Measurements from ENCODE around the gene MYOM1. TPM values are rescaled to one million over a fixed set of nuclear protein-coding genes. Genes with fewer than 3 reads are reported as not detected.

Gene MYOM1
- total RNA-seq, 4 donors from 2014 or later, result 0.67 to 2.1 (median 1.5) TPM

DNA sequence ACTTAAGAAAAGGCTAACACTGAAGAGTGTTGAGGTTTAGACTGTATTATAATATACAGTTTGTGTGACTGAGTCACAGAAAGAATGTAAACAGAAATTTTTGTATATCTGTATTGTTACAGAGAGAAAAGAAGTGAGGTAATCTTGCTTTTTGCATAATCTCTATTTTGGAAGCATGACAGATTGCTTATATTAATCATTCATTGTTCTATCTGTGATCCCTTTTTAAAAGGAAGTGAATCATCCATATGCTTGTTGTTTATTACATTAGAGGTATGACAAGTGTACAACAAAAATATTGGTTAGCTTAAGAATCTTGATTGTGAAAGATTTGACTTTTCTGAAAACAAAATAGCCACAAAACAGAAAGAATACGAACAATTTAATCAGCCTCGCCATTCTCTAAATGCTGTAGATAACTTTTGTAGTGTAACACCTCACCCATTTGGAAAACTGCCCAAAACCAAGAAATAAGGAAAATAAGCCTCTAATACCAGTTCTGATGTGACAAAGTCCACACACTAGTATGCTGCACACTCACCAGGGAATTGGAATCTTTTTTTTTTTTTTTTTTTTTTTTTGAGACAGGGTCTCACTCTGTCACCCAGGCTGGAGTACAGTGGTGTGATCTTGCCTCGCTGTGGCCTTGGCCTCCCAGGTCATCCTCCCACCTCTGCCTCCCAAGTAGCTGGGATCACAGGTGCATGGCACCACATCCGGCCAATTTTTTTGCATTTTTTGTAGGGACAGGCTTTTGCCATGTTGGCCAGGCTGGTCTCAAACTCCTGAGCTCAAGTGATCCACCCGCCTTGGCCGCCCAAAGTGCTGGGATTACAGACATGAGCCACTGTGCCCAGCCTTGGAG lies 115.3 kb downstream of the MYOM1 start:
- DNase-seq (ENCODE audit: low spot score in 2 of 2), result no peak
- no peak for TF ChIP-seq POLR2A (IDR thresholded peaks at IDR 0.05)
- TF ChIP-seq, protein P1, sequence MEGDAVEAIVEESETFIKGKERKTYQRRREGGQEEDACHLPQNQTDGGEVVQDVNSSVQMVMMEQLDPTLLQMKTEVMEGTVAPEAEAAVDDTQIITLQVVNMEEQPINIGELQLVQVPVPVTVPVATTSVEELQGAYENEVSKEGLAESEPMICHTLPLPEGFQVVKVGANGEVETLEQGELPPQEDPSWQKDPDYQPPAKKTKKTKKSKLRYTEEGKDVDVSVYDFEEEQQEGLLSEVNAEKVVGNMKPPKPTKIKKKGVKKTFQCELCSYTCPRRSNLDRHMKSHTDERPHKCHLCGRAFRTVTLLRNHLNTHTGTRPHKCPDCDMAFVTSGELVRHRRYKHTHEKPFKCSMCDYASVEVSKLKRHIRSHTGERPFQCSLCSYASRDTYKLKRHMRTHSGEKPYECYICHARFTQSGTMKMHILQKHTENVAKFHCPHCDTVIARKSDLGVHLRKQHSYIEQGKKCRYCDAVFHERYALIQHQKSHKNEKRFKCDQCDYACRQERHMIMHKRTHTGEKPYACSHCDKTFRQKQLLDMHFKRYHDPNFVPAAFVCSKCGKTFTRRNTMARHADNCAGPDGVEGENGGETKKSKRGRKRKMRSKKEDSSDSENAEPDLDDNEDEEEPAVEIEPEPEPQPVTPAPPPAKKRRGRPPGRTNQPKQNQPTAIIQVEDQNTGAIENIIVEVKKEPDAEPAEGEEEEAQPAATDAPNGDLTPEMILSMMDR (IDR thresholded peaks at IDR 0.05), result no peak
- no peak overlapping the region for H3K4me3 ChIP-seq (ENCODE audit: low read depth, poor library complexity, severe bottlenecking)
- intact Hi-C loops (cut with DNase I; ENCODE audit: low total_unique reads), result no loop called here
- 82 to 87% methylated on average over 6 of the region's 6 CpGs for WGBS, 2 donors

DNA sequence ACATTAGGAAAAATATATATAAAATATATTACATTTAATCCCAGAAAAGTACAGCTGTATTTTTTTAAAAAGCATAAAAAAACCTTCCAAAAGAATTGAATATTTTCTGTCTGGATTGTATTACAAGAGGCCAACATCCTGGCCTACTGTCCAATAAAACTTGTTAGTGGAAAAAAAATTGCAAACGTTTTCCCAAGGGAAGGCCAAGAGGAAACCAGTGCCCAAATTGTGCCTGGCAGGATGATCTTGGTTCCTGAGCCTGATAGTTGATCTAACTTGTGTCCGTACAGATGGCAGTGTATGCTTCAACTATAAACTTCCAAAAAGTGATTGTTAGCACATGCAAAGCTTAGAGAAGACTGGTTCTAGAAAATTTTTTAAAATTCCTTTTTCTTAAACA lies 116.2 kb downstream of the MYOM1 start:
- no peak for TF ChIP-seq POLR2A (IDR thresholded peaks at IDR 0.05)
- TF ChIP-seq, protein P1 (IDR thresholded peaks at IDR 0.05), result no peak
- no peak for DNase-seq (ENCODE audit: low spot score in 2 of 2)
- H3K4me3 ChIP-seq (ENCODE audit: low read depth, poor library complexity, severe bottlenecking), result no peak overlapping the region
- WGBS, 2 donors, result 24 to 34% methylated on average over 2 of the region's 2 CpGs
- intact Hi-C loops (cut with DNase I; ENCODE audit: low total_unique reads), result no loop called here

DNA sequence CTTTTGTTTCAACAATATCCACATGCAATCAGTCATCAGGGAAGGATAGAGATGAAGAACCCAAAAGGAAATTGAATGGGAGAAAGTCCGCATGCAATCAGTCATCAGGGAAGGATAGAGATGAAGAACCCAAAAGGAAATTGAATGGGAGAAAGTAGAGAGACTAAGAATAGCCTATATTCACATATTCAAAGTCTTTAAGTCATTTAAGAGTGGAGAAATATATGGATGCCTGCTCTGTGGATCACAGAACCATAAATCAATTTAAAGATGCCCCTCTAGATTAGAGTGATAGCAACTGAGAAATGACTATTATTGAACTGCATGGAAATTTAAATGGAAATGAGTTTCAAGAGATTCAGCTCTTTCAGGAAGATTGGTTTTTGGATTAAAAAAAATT lies 116.8 kb downstream of the MYOM1 start:
- intact Hi-C loops (cut with DNase I; ENCODE audit: low total_unique reads), result no loop called here
- TF ChIP-seq, protein P1 (IDR thresholded peaks at IDR 0.05), result no peak
- no peak for TF ChIP-seq POLR2A (IDR thresholded peaks at IDR 0.05)
- no peak for DNase-seq (ENCODE audit: low spot score in 2 of 2)
- WGBS, 2 donors, result 100% methylated on average over 1 of the region's 1 CpG
- H3K4me3 ChIP-seq (ENCODE audit: low read depth, poor library complexity, severe bottlenecking), result no peak overlapping the region

DNA sequence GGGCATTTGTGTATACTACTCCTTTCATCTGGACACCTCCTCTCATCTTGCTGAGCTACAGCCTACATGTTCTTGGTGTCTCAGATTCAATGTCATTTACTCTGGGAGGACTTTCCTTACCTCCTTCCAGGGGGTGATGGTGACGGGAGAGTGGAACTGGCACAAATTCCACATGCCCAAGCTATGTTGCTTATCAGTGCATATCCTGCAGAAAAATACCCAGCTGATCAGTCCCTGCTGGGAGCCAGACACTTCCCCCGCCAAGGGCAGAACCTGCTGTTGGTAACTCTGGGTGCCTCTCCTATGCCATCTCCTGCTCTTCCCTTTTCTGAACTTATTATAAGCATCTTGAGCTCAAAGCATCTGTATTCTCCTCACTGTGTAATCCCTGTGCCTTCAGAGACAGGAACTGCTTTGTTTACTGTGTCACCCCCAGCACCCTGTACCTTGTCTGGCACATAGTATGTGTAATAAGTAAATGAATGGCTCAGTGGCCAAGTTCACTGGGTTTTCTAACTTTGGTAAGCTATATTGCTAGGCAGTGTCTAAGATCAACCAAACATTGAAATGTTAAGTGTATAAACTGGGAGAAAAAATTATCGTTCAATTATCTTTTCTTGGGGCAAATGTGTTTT lies 119.2 kb downstream of the MYOM1 start:
- H3K4me3 ChIP-seq (ENCODE audit: low read depth, poor library complexity, severe bottlenecking), result no peak overlapping the region
- WGBS, 2 donors, result 72 to 79% methylated on average over 3 of the region's 3 CpGs
- no peak for DNase-seq (ENCODE audit: low spot score in 2 of 2)
- TF ChIP-seq, protein P1 (IDR thresholded peaks at IDR 0.05), result no peak
- TF ChIP-seq POLR2A (IDR thresholded peaks at IDR 0.05), result no peak
- intact Hi-C loops (cut with DNase I; ENCODE audit: low total_unique reads), result no loop called here

DNA sequence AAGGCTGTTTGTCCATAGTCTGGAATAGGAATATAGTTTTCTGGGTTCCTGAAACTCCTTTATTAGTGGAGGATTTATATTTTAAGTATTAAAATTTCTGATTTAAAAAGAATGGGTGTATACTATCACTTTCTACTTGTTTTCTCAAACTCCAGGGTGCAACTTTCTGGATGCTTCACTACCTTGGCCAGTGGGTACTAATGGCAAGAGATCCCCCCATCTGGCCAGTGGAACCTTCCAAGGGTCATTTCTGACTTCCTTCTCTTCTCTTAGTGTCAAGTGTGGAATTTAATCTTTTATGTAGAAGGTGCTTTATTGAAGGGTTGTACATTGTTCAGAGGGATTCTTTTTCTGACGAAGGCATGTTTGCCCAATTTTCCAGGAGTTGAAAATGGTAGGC lies 120.4 kb downstream of the MYOM1 start:
- no peak overlapping the region for H3K4me3 ChIP-seq (ENCODE audit: low read depth, poor library complexity, severe bottlenecking)
- no peak for TF ChIP-seq POLR2A (IDR thresholded peaks at IDR 0.05)
- TF ChIP-seq, protein P1 (IDR thresholded peaks at IDR 0.05), result no peak
- 46 to 73% methylated on average over 1 of the region's 1 CpG for WGBS, 2 donors
- intact Hi-C loops (cut with DNase I; ENCODE audit: low total_unique reads), result no loop called here
- DNase-seq (ENCODE audit: low spot score in 2 of 2), result no peak
